IMR-90 (cell line): ENCODE data around the gene PRSS22. TPM values are rescaled to one million over a fixed set of nuclear protein-coding genes. Genes with fewer than 3 reads are reported as not detected.

ENCODE experiments used
- ATAC-seq: fragments of 200-7000 bp; cut with Tn5 transposase; 2 replicates; pipeline ENCODE4 v1.9.1; 2020; ENCODE audit warnings: low read depth, mild to moderate bottlenecking, moderate library complexity
- BruUV-seq: library from RNA; stranded (reverse); fragments of 400-500 nt; replicated peaks from 2 replicates; lab custom pipeline; 2021; lab: Mats Ljungman, UMichigan
- CTCF ChIA-PET: fragments of 300-600 bp; formaldehyde crosslinking; extraction: SDS; loops from one replicate; lab custom pipeline; 2021; ENCODE audit warnings: antibody characterized with exemption; lab: Yijun Ruan, JAX
- POLR2A ChIA-PET: fragments of 300-600 bp; sonication (Branson Sonifier 250); formaldehyde crosslinking; loops from one replicate; lab custom pipeline; 2022; ENCODE audit warnings: antibody characterized with exemption; ENCODE audit not compliant: unreplicated experiment; lab: Charles Lee
- DNase-seq: peaks from one replicate; pipeline ENCODE4 v3.0.0; 2013
- H2AFZ ChIP-seq: replicated peaks from 2 replicates; pipeline ENCODE3; 2013; ENCODE audit warnings: low read length, mild to moderate bottlenecking; ENCODE audit not compliant: poor library complexity
- H2AK5ac ChIP-seq: 2 replicates; pipeline ENCODE4 v1.6.1; 2013; ENCODE audit warnings: low read depth, low read length, inconsistent platforms
- H2AK9ac ChIP-seq: replicated peaks from 2 replicates; pipeline ENCODE3; 2013; ENCODE audit warnings: mild to moderate bottlenecking, low read depth, low read length, moderate library complexity; ENCODE audit not compliant: poor library complexity
- H2BK120ac ChIP-seq: 2 replicates; pipeline ENCODE4 v1.6.1; 2013; ENCODE audit warnings: low read depth, low read length, inconsistent platforms
- H2BK15ac ChIP-seq: 3 replicates; pipeline ENCODE4 v1.6.1; 2013; ENCODE audit warnings: low read depth, low read length, inconsistent platforms
- H2BK20ac ChIP-seq: 2 replicates; pipeline ENCODE4 v1.6.1; 2013; ENCODE audit warnings: low read depth, mild to moderate bottlenecking, inconsistent platforms, low read length, moderate library complexity
- H2BK5ac ChIP-seq: 2 replicates; pipeline ENCODE4 v1.6.1; 2013; ENCODE audit warnings: mild to moderate bottlenecking, low read depth, low read length, inconsistent platforms; ENCODE audit not compliant: poor library complexity, severe bottlenecking
- H3K14ac ChIP-seq: replicated peaks from 2 replicates; pipeline ENCODE4 v1.6.1; 2013; ENCODE audit warnings: low read depth, low read length, inconsistent platforms
- H3K18ac ChIP-seq: 2 replicates; pipeline ENCODE4 v1.6.1; 2013; ENCODE audit warnings: low read depth, low read length, control low read depth
- H3K23ac ChIP-seq: 2 replicates; pipeline ENCODE4 v1.6.1; 2013; ENCODE audit warnings: low read depth, low read length, inconsistent platforms
- H3K27ac ChIP-seq: 2 replicates; pipeline ENCODE4 v1.5.1; 2013; ENCODE audit warnings: mild to moderate bottlenecking, control low read depth, low read length; ENCODE audit not compliant: insufficient read depth
- H3K27me3 ChIP-seq: 2 replicates; pipeline ENCODE4 v1.6.1; 2013; ENCODE audit warnings: low read length; ENCODE audit not compliant: control insufficient read depth, insufficient read depth
- H3K36me3 ChIP-seq: 2 replicates; pipeline ENCODE4 v1.6.1; 2013; ENCODE audit warnings: low read length, mixed read lengths; ENCODE audit not compliant: control insufficient read depth, insufficient read depth
- H3K4ac ChIP-seq: 2 replicates; pipeline ENCODE4 v1.6.1; 2013; ENCODE audit warnings: low read depth, low read length, inconsistent platforms
- H3K4me1 ChIP-seq: 2 replicates; pipeline ENCODE4 v1.6.1; 2013; ENCODE audit warnings: low read length, mixed read lengths; ENCODE audit not compliant: control insufficient read depth, insufficient read depth
- H3K4me2 ChIP-seq: 2 replicates; pipeline ENCODE4 v1.6.1; 2013; ENCODE audit warnings: low read depth, mild to moderate bottlenecking, control low read depth, low read length, moderate library complexity
- H3K4me3 ChIP-seq: 2 replicates; pipeline ENCODE4 v1.5.1; 2013; ENCODE audit warnings: low read depth, mild to moderate bottlenecking, control low read depth, low read length, moderate library complexity; ENCODE audit not compliant: insufficient read depth
- H3K56ac ChIP-seq: 2 replicates; pipeline ENCODE4 v1.6.1; 2013; ENCODE audit warnings: low read length, inconsistent platforms; ENCODE audit not compliant: insufficient read depth; ENCODE audit errors: extremely low read depth
- H3K79me1 ChIP-seq, 2 experiments: 2 replicates each; pipeline ENCODE4 v1.6.1; 2013; ENCODE audit warnings: low read length in 2 of 2, inconsistent platforms in 1 of 2, low read depth in 1 of 2
- H3K9ac ChIP-seq: 2 replicates; pipeline ENCODE4 v1.6.1; 2013; ENCODE audit warnings: low read depth, low read length, control low read depth
- H3K9me1 ChIP-seq: 2 replicates; pipeline ENCODE4 v1.6.1; 2013; ENCODE audit warnings: low read length, inconsistent platforms; ENCODE audit not compliant: insufficient read depth
- H3K9me3 ChIP-seq: 2 replicates; pipeline ENCODE4 v1.6.1; 2013; ENCODE audit warnings: low read length; ENCODE audit not compliant: control insufficient read depth, insufficient read depth
- H4K20me1 ChIP-seq: 2 replicates; pipeline ENCODE4 v1.6.1; 2013; ENCODE audit warnings: low read length, inconsistent platforms; ENCODE audit not compliant: insufficient read depth
- H4K5ac ChIP-seq: 2 replicates; pipeline ENCODE4 v1.6.1; 2013; ENCODE audit warnings: mild to moderate bottlenecking, low read depth, low read length, control low read depth
- H4K8ac ChIP-seq, 2 experiments: 2 replicates each; pipeline ENCODE4 v1.6.1; 2013; ENCODE audit warnings: low read depth in 2 of 2, low read length in 2 of 2, control low read depth in 1 of 2, inconsistent platforms in 1 of 2
- H4K91ac ChIP-seq: 2 replicates; pipeline ENCODE4 v1.6.1; 2013; ENCODE audit warnings: low read depth, low read length, inconsistent platforms; ENCODE audit not compliant: insufficient read depth
- BHLHE40 ChIP-seq: fragments of 150-350 bp; IDR thresholded peaks from 2 replicates; pipeline ENCODE4 v1.6.1; 2016; ENCODE audit warnings: mild to moderate bottlenecking, low read depth, low read length
- CEBPB ChIP-seq: IDR thresholded peaks from 2 replicates; pipeline ENCODE4 v1.6.1; 2012; ENCODE audit warnings: low read depth, low read length, improper control_type of control experiment
- CHD1 ChIP-seq: IDR thresholded peaks from 2 replicates; pipeline ENCODE4 v1.6.1; 2012; ENCODE audit warnings: low read depth, low read length, improper control_type of control experiment
- FOS ChIP-seq: fragments of 150-350 bp; IDR thresholded peaks from 2 replicates; pipeline ENCODE4 v1.6.1; 2016; ENCODE audit warnings: low read depth, low read length
- MAFK ChIP-seq: IDR thresholded peaks from 2 replicates; pipeline ENCODE4 v1.6.1; 2012; ENCODE audit warnings: low read depth, low read length, improper control_type of control experiment
- MAZ ChIP-seq: IDR thresholded peaks from 2 replicates; pipeline ENCODE4 v1.6.1; 2012; ENCODE audit warnings: low read depth, mild to moderate bottlenecking, low read length, improper control_type of control experiment, moderate library complexity, borderline replicate concordance
- MXI1 ChIP-seq: IDR thresholded peaks from 2 replicates; pipeline ENCODE4 v1.6.1; 2012; ENCODE audit warnings: low read depth, mild to moderate bottlenecking, low read length, moderate library complexity, borderline replicate concordance
- NFE2L2 ChIP-seq: fragments of 150-350 bp; IDR thresholded peaks from 2 replicates; pipeline ENCODE4 v1.6.1; 2016; ENCODE audit warnings: low read depth, mild to moderate bottlenecking, low read length
- POLR2A ChIP-seq: IDR thresholded peaks from 2 replicates; pipeline ENCODE4 v1.6.1; 2012; ENCODE audit warnings: mild to moderate bottlenecking, low read depth, low read length
- RAD21 ChIP-seq: IDR thresholded peaks from 2 replicates; pipeline ENCODE4 v1.6.1; 2012; ENCODE audit warnings: low read length, improper control_type of control experiment
- RCOR1 ChIP-seq: IDR thresholded peaks from 2 replicates; pipeline ENCODE4 v1.6.1; 2012; ENCODE audit warnings: mild to moderate bottlenecking, low read length, improper control_type of control experiment; ENCODE audit not compliant: insufficient replicate concordance
- RFX5 ChIP-seq: IDR thresholded peaks from 2 replicates; pipeline ENCODE4 v1.8.0; 2012; ENCODE audit warnings: low read depth, mild to moderate bottlenecking, low read length, moderate library complexity
- SMC3 ChIP-seq: fragments of 150-350 bp; IDR thresholded peaks from 2 replicates; pipeline ENCODE4 v1.6.1; 2016; ENCODE audit warnings: low read depth, mild to moderate bottlenecking, antibody characterized with exemption, low read length, moderate library complexity
- USF2 ChIP-seq: fragments of 150-350 bp; IDR thresholded peaks from 2 replicates; pipeline ENCODE4 v1.6.1; 2017; ENCODE audit warnings: mild to moderate bottlenecking, antibody characterized with exemption, low read length, low read depth
- WGBS, 2 experiments: methylation state at CpG; one replicate each; pipeline versions ENCODE4 v1.1.5 to v1.1.7; 2013; ENCODE audit warnings: missing lambda C conversion rate in 2 of 2; ENCODE audit not compliant: insufficient read length in 1 of 2; ENCODE audit errors: extremely low coverage in 2 of 2; 5-methylcytosine and 5-hydroxymethylcytosine counted together
- dilution Hi-C: fragments of 300-500 bp; cut with HindIII; formaldehyde crosslinking; loops from one replicate; pipeline ENCODE4 v1.14.3; 2018; ENCODE audit warnings: low sequenced_read_pairs; ENCODE audit not compliant: unreplicated experiment
- in situ Hi-C: fragments of 300-500 bp; cut with MboI; formaldehyde crosslinking; loops from 3 replicates; pipeline ENCODE4 v1.14.3; 2019; ENCODE audit warnings: low sequenced_read_pairs, inconsistent platforms, mixed read lengths
- intact Hi-C: fragments of 100-400 bp; cut with micrococcal nuclease; formaldehyde crosslinking; loops from 2 replicates; pipeline ENCODE4 v1.10.0; 2022
- polyA plus RNA-seq, 3 experiments: library from polyadenylated mRNA; depleted of rRNA; stranded (reverse); fragments of >200 nt; gene quantifications; 2 replicates each; pipeline ENCODE4 v1.2.3, GENCODE V29; 2012; ENCODE audit warnings: low replicate concordance in 1 of 3
- total RNA-seq: library from RNA; depleted of rRNA; stranded (reverse); fragments of >200 nt; gene quantifications from 2 replicates; pipeline ENCODE4 v1.2.3, GENCODE V29; 2012
- TF ChIP-seq, protein P1 (sequence below): fragments of 150-350 bp; IDR thresholded peaks from 2 replicates; pipeline ENCODE4 v1.6.1; 2016; ENCODE audit warnings: low read depth, mild to moderate bottlenecking, low read length, moderate library complexity, borderline replicate concordance
- TF ChIP-seq, protein P2 (sequence below): conservative IDR thresholded peaks from 2 replicates; pipeline ENCODE4 v1.5.1; 2012; ENCODE audit warnings: mild to moderate bottlenecking, low read depth, low read length, improper control_type of control experiment

PRSS22 gene
- total and polyA plus RNA-seq, 2 of the 4 experiments (the other 2 are of a cell fraction): not detected

DNA sequence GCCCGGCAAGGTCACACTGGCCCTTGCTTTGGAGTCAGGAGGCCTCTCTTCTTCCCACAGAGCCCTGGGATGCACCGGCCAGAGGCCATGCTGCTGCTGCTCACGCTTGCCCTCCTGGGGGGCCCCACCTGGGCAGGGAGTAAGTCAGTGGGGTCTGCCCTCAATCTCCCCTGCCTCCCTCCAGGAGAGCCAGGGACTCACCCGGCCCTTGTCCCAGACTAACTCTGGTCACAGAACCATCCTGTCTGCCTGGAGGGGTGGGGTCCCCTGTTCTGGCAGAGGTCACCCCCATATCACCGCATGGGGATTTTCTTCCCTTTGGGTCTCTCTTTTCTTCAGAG is 27.6 kb downstream of the PRSS22 start:
- Histone ChIP-seq H3K27ac (no peak overlapping the region), H2AK9ac (no peak overlapping the region), H3K9me3 (no peaks in the 10 kb centered on the region), H2AK5ac (no peak overlapping the region), H4K20me1 (0 out of 2 replicates have a peak, but pooled peaks cover 2% of the 10 kb centered on the region), H3K18ac (no peak overlapping the region), H3K9ac (no peak overlapping the region), H4K91ac (no peak overlapping the region), H3K4me2 (no peak overlapping the region), H3K79me1 (no peaks in the 10 kb centered on the region), H3K36me3 (no peaks in the 10 kb centered on the region), H2BK15ac (no peak overlapping the region), H2BK20ac (no peak overlapping the region), H3K4me3 (no peak overlapping the region), H4K8ac (no peak overlapping the region), H3K4me1 (peaks cover 2% of the 10 kb centered on the region), H3K23ac (no peak overlapping the region), H2BK120ac (no peak overlapping the region), H4K5ac (no peak overlapping the region), H3K4ac (no peak overlapping the region), H3K14ac (no peak overlapping the region), H2AFZ (peak overlapping the region; percentile 39), H3K56ac (no peak overlapping the region), H3K9me1 (peaks cover 4% of the 10 kb centered on the region), H3K27me3 (peaks cover 44% of the 10 kb centered on the region), H2BK5ac (no peak overlapping the region)
- CTCF ChIA-PET: no interaction called here
- ATAC-seq (no peak), DNase-seq (no peak)
- TF ChIP-seq, protein P1, sequence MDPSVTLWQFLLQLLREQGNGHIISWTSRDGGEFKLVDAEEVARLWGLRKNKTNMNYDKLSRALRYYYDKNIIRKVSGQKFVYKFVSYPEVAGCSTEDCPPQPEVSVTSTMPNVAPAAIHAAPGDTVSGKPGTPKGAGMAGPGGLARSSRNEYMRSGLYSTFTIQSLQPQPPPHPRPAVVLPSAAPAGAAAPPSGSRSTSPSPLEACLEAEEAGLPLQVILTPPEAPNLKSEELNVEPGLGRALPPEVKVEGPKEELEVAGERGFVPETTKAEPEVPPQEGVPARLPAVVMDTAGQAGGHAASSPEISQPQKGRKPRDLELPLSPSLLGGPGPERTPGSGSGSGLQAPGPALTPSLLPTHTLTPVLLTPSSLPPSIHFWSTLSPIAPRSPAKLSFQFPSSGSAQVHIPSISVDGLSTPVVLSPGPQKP: no peak
- no peak for TF ChIP-seq USF2
- TF ChIP-seq, protein P2, sequence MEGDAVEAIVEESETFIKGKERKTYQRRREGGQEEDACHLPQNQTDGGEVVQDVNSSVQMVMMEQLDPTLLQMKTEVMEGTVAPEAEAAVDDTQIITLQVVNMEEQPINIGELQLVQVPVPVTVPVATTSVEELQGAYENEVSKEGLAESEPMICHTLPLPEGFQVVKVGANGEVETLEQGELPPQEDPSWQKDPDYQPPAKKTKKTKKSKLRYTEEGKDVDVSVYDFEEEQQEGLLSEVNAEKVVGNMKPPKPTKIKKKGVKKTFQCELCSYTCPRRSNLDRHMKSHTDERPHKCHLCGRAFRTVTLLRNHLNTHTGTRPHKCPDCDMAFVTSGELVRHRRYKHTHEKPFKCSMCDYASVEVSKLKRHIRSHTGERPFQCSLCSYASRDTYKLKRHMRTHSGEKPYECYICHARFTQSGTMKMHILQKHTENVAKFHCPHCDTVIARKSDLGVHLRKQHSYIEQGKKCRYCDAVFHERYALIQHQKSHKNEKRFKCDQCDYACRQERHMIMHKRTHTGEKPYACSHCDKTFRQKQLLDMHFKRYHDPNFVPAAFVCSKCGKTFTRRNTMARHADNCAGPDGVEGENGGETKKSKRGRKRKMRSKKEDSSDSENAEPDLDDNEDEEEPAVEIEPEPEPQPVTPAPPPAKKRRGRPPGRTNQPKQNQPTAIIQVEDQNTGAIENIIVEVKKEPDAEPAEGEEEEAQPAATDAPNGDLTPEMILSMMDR: no peak
- no peak for TF ChIP-seq MAZ
- no peak for TF ChIP-seq RFX5
- TF ChIP-seq FOS: no peak
- TF ChIP-seq RCOR1: no peak
- TF ChIP-seq BHLHE40: no peak
- no peak for TF ChIP-seq POLR2A
- no peak for TF ChIP-seq SMC3
- no peak for TF ChIP-seq NFE2L2
- TF ChIP-seq MXI1: no peak
- no peak for TF ChIP-seq MAFK
- TF ChIP-seq CHD1: no peak
- TF ChIP-seq RAD21: no peak
- TF ChIP-seq CEBPB: no peak
- in situ Hi-C loops: loop anchor here (10.0 kb wide), 1 partner anchor 84 kb away; the partner anchor contains the start of gene FLYWCH1
- BruUV-seq: no TSS peak
- intact Hi-C loops: no loop called here
- POLR2A ChIA-PET: no interaction called here
- dilution Hi-C loops: no loop called here
- WGBS, 2 experiments: no CpG with 5 or more reads among the region's 5 CpGs
